Uterus (tissue), 2 donors: ENCODE results near the gene GLOD4.

ENCODE experiments used
- CTCF ChIP-seq, 4 experiments: fragments of 200-600 bp in 2 of 4; fragments of 450-650 bp in 2 of 4; sonication (generic) in 2 of 4; IDR thresholded peaks; one replicate each; pipeline ENCODE4 v1.5.1; 2016 to 2019; ENCODE audit warnings: antibody characterized with exemption in 4 of 4, mild to moderate bottlenecking in 2 of 4, moderate library complexity in 1 of 4
- POLR2A ChIP-seq, 2 donors: fragments of 450-650 bp; IDR thresholded peaks; one replicate each; pipeline ENCODE4 v1.6.1; 2016; ENCODE audit warnings: antibody characterized with exemption in 2 of 2, mild to moderate bottlenecking in 1 of 2, moderate library complexity in 1 of 2

GRCh38 chr17:830381-830780 lies 48.3 kb upstream of the GLOD4 start:
- no peak for TF ChIP-seq CTCF (IDR thresholded peaks at IDR 0.05)
- no peak for TF ChIP-seq POLR2A (IDR thresholded peaks at IDR 0.05)
